ENCODE data around the gene CDK14. TPM values are rescaled to one million over a fixed set of nuclear protein-coding genes. Genes with fewer than 3 reads are reported as not detected.

The CDK14 gene
- total RNA-seq, 4 donors from 2014 or later: 29.3 to 37.8 (median 33.0) TPM

DNA sequence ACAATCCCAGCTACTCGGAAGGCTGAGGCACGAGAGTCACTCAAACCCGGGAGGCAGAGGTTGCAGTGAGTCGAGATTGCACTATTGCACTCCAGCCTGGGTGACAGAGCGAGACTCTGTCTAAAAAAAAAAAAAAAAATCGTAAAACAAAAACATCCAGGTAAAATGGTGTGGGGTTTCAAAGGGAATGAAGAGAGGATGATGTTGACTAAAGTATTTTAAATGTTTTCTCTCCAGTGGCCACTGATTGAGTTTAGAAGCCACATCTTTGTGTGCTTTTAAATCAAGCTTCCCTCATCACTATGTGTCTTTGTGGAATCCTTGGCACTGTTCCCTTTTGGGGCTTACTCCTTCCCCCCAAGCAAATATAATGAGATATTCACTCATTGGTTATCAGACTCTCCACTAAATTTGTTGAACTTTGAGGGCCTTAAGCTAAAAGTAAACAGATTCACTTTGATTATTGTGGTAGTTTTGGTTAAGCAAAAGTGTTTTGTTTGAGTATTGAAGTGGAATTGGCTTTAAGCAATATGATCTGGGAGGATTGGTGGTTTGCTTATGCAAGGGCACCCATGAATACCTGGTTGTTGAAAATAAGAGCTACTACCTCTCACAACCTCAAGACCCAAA is 162.9 kb downstream of the CDK14 start:
- intact Hi-C loops (cut with DNase I): no loop called here
- Histone ChIP-seq H3K27ac (no peak overlapping the region), H3K4me1 (peaks cover 3 to 18% of the 10 kb centered on the region in 2 donors), H3K4me3 (replicated peaks in 1 of 3) (no peak overlapping the region), H3K27me3 (no peaks in the 10 kb centered on the region), H3K9me3 (no peaks in the 10 kb centered on the region), H3K36me3 (no peaks in the 10 kb centered on the region)
- no peak for TF ChIP-seq POLR2A (IDR thresholded peaks at IDR 0.05)
- TF ChIP-seq, protein P1, sequence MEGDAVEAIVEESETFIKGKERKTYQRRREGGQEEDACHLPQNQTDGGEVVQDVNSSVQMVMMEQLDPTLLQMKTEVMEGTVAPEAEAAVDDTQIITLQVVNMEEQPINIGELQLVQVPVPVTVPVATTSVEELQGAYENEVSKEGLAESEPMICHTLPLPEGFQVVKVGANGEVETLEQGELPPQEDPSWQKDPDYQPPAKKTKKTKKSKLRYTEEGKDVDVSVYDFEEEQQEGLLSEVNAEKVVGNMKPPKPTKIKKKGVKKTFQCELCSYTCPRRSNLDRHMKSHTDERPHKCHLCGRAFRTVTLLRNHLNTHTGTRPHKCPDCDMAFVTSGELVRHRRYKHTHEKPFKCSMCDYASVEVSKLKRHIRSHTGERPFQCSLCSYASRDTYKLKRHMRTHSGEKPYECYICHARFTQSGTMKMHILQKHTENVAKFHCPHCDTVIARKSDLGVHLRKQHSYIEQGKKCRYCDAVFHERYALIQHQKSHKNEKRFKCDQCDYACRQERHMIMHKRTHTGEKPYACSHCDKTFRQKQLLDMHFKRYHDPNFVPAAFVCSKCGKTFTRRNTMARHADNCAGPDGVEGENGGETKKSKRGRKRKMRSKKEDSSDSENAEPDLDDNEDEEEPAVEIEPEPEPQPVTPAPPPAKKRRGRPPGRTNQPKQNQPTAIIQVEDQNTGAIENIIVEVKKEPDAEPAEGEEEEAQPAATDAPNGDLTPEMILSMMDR (IDR thresholded peaks at IDR 0.05): no peak
- 74 to 76% methylated on average over 6 of the region's 6 CpGs for WGBS, 2 donors
- DNase-seq: no peak

DNA sequence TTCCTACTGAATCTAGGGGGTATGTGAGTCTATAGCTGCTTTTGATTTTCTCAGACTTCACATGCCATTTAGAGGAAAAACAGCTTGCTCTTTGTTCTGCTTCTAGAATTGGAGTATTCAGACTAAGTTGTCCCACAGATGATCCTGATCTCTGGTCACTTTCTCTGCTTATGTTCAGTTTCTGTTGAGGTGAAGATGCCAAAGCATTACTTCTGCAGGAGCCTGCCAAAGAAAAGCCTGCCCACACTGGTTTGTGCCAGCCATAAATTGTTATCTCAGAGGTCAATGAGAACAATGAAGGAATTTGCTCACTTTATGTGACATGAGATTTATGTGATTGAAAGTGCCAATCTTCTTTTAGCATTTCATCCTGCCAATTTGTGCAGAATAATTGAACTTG is 163.6 kb downstream of the CDK14 start:
- H3K27me3 ChIP-seq: no peaks in the 10 kb centered on the region
- H3K4me1 ChIP-seq: peaks cover 3 to 18% of the 10 kb centered on the region in 2 donors
- no peaks in the 10 kb centered on the region for H3K36me3 ChIP-seq
- no peaks in the 10 kb centered on the region for H3K9me3 ChIP-seq
- no peak for DNase-seq
- H3K27ac ChIP-seq: no peak overlapping the region
- no peak for TF ChIP-seq POLR2A (IDR thresholded peaks at IDR 0.05)
- no peak overlapping the region for H3K4me3 ChIP-seq (replicated peaks in 1 of 3)
- intact Hi-C loops (cut with DNase I): no loop called here

DNA sequence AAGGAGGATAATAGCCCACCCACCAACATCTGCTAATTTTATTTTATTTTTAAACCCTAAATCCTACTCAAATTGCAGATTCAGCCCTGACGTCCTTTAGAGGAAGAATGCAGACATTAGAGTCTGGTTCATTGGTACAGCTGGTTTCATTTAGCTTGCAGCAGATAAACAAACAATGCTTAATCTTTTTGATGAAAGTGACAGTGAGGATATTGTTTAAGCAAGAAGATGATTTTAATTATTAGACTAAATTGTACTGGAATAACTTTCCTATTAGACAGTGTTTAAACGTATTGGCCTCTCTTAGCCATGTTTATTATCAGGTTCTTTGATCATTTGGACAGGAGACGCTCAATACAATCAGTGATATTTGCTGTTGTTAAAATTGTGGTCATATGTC is 164.8 kb downstream of the CDK14 start:
- H3K27ac ChIP-seq: no peak overlapping the region
- H3K4me3 ChIP-seq (replicated peaks in 1 of 3): no peak overlapping the region
- intact Hi-C loops (cut with DNase I): no loop called here
- 86 to 88% methylated on average over 3 of the region's 3 CpGs for WGBS, 2 donors
- H3K9me3 ChIP-seq: no peaks in the 10 kb centered on the region
- H3K36me3 ChIP-seq: no peaks in the 10 kb centered on the region
- H3K27me3 ChIP-seq: no peaks in the 10 kb centered on the region
- peaks cover 3 to 18% of the 10 kb centered on the region in 2 donors for H3K4me1 ChIP-seq
- TF ChIP-seq POLR2A (IDR thresholded peaks at IDR 0.05): no peak
- TF ChIP-seq, protein P1 (IDR thresholded peaks at IDR 0.05): no peak
- DNase-seq: no peak

DNA sequence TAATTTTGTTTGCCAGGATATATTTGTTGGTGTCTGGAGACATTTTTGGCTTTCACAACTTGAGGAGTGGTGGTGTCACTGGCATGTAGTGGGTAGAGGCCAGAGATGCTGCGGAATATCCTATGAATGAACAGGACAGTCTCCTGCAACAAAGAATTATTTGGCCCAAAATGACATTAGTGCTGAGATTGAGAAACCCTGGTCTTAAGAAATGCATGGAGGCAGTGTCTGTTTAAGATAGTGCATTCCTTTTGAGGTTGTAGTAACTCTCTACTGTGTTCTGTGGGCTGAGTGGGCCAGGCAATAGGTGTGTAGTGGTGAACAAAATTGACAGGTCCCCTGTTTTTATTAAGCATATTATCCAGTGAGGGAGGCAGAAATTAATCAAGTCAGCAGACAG is 165.5 kb downstream of the CDK14 start:
- 96 to 100% methylated on average over 1 of the region's 1 CpG for WGBS, 2 donors
- intact Hi-C loops (cut with DNase I): no loop called here
- H3K27ac ChIP-seq: no peak overlapping the region
- H3K4me1 ChIP-seq: peaks cover 3 to 18% of the 10 kb centered on the region in 2 donors
- H3K9me3 ChIP-seq: no peaks in the 10 kb centered on the region
- H3K4me3 ChIP-seq (replicated peaks in 1 of 3): no peak overlapping the region
- TF ChIP-seq, protein P1 (IDR thresholded peaks at IDR 0.05): no peak
- TF ChIP-seq POLR2A (IDR thresholded peaks at IDR 0.05): no peak
- no peaks in the 10 kb centered on the region for H3K36me3 ChIP-seq
- H3K27me3 ChIP-seq: no peaks in the 10 kb centered on the region
- DNase-seq: no peak

DNA sequence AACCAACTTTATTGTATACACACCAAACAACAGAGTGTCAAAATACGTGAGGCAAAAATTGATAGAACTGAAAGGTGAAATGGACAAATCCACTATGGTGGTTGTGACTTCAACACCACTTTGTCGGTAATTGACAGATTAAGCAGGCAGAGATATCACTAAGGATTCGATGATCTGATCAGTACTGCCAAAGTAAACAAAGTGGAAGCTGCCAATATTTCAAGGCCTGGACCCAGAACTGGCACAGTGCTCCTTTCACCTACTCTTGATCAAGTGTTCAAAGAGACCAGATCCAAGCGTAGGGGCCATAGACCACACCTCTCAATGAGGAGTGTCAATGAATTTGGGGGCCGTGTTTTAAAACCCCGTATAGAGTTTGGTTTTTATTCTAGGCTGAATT is 167.0 kb downstream of the CDK14 start:
- H3K36me3 ChIP-seq: no peaks in the 10 kb centered on the region
- WGBS, 2 donors: 83 to 84% methylated on average over 6 of the region's 6 CpGs
- no peak for TF ChIP-seq POLR2A (IDR thresholded peaks at IDR 0.05)
- TF ChIP-seq, protein P1 (IDR thresholded peaks at IDR 0.05): no peak
- H3K27ac ChIP-seq: no peak overlapping the region
- peaks cover 3 to 18% of the 10 kb centered on the region in 2 donors for H3K4me1 ChIP-seq
- H3K4me3 ChIP-seq (replicated peaks in 1 of 3): no peak overlapping the region
- intact Hi-C loops (cut with DNase I): no loop called here
- no peaks in the 10 kb centered on the region for H3K27me3 ChIP-seq
- DNase-seq: no peak
- H3K9me3 ChIP-seq: no peaks in the 10 kb centered on the region
